Activated CD4-positive, alpha-beta T cell treated with anti-CD3 and anti-CD28 coated beads, Interleukin-2, amount 50 U/mL, for 24 hours (primary cell): ENCODE data around the gene LILRB5.
A peak's percentile ranks its signal among the peaks of the same experiment; 100 is the strongest.
"Not testable (repeated sequence)": the region's sequence is repeated elsewhere in the genome, so short reads cannot be mapped to it uniquely, and the experiment has no call there.

ENCODE experiments used
- DNase-seq, 2 donors: peaks; one replicate each; pipeline ENCODE4 v3.0.0-alpha.2; 2020; ENCODE audit warnings: low read depth in 1 of 2, low spot score in 1 of 2

Gene LILRB5

DNA sequence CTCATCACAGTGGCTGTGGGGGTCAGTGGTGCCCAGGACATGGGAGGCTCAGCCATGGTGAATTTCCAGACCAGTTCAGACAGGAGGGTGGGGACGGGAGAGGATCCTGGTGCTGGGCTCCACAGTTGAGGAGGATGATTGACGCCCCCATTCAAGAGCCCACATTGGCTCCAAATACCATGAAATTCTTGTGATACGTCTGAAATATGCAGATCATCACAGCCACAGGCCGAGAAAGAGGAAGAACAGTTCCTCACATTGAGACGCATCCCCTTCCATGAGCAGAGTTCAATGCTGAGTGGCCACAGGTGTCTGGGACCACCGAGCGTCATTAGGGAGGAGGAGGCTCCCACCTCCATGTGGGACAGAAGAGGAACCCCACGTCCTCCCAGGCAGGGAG is 13.3 kb downstream of the LILRB5 start:
- DNase-seq, result not testable (repeated sequence)

DNA sequence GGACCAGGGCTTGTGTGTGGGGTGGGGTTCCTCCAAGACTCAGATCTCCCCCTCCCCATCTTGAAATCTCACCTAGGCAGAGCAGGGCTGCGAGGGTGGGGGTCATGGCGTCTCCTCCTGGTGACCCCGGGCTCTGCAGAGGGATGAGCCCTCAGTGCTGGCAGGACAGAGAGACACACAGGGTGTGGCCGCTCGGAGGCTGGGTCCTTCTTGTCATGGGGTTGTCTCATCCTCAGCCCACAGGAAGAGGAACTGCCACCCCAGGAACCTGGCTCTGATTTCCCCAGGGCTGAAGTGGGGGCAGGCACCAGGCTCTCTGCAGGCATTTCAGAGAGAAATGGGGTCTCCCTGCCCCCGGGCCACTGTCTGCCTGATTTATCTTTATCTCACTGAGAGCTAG is 14.4 kb downstream of the LILRB5 start, which contains the start of gene LILRA6:
Gene LILRA6, minus strand, starts transcription at position 145 of the 400 bp plus-strand sequence.
- DNase-seq, result not testable (repeated sequence)

DNA sequence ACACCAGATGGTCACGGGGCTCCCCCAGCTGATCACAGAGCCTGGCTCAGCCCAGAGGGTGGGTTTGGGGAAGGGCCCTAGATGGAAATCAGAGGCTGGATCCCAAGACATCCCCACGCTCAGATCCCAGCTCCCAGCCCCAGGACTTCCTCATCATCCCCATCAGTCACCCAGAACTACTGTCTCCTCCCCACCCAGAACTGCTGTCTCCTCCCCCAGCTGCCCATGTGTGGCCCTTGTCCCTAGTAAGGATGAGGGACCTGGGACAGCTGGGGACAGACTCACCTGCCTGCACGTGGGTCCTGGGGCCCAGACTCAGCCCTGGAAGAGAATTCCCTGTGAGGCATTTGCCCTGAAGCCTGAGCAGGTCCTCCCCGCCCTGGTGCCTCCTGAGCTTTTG is 14.8 kb downstream of the LILRB5 start:
- DNase-seq, result not testable (repeated sequence)

DNA sequence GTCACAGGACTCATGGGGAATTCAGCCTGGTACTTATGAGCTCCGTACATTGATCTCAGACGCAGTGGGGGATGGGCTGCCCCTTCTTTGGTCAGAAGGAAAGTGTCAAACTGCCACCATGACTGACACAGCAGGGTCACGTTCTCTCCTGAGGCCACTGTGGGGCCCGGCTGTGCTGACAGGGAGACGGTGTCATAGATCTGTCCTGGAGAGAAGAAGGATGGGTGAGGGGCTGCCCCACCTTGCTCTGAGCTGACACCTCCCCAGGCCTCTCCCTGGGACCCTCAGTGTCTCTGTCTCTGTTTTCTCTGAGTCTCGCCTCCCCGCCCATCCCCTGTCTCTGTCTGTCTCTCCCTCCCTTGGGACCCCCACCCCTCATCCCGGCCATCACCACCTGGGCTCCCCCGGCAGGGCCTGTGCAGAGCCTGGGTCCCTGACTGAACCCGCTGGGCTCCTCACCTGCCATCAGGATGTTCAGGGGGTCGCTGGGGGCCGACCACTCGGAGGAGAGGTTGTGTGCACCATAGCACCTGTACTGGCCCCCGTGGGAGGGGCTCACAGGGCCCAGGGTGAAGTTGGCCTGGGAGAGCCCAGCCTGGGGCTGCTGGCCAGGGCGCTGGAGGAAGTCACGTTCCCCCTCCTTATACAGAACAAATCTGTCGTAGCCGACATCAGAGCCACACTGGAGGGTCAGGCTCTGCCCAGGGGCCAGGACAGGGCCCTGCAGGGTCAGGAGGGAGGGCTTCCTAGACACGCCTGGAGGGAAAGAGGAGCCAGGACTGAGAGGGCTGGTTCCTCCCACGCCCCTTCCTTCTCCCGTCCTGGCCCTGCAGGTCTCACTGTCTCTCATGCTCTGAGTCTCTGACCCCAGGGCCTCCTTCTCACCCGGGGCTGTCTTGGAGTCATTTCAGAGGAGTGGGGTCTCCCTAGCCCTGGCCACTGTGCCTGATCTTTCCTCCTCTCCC is 16.4 kb downstream of the LILRB5 start:
- DNase-seq, result not testable (repeated sequence)

DNA sequence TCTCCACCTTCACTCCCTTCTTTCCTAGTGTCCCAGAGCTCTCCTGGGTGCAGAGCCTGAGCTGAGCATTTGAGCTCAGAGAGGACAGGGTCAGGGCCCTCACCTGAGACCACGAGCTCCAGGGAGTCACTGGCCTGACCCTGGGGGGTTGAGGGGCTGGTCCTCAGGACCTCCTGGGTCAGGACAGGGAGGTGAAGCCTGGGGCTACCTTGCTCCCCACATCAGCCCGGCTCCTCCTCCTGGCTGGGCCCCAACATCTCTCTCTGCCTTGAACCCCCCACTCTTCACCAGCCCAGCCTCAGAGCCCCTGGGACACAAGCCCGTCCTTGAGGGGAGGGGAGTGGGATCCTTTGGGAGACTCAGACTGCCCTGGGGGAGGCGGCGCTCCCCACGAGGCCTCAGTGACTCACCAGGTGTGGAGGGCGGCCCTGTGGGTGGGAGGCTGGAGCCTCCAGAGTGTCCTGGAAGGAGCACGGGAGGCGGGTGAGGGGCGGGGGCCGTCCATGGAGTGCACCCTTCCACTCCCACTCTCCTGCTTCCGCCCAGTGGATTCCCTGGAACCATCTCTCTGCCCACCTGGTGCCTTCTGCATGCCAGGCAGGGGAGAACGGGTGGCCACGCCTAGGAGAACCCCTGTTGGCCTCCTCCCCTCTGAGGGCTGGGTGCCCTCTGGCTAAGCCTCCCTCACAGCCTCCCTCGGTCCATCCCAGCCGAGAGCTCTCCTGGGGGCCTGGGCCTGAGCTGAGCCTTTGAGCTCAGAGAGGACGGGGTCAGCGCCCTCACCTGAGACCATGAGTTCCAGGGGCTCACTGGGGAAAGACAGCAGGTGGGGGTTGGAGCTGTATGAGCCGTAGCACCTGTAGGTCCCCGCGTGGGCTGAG is 17.3 kb downstream of the LILRB5 start:
- not testable (repeated sequence) for DNase-seq

DNA sequence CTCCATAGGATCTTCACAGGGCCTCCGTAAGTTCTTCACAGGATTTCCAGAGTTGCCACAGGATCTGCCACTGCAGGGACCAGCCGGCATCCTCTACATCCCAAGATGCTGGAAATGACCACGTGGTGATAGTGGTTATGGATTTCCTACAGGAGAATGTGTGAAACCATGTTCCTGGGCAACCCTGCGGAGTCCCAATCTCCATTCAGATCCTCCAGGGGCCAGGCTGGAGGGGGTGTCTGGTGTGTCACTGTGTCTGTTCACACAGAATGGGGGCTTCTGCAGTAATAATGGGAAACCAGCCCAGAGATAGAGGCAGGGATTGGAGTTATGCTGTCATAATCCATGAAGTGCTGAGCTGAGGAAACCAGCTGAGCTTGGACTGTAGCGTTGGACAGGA is 23.1 kb downstream of the LILRB5 start:
- no peak for DNase-seq

DNA sequence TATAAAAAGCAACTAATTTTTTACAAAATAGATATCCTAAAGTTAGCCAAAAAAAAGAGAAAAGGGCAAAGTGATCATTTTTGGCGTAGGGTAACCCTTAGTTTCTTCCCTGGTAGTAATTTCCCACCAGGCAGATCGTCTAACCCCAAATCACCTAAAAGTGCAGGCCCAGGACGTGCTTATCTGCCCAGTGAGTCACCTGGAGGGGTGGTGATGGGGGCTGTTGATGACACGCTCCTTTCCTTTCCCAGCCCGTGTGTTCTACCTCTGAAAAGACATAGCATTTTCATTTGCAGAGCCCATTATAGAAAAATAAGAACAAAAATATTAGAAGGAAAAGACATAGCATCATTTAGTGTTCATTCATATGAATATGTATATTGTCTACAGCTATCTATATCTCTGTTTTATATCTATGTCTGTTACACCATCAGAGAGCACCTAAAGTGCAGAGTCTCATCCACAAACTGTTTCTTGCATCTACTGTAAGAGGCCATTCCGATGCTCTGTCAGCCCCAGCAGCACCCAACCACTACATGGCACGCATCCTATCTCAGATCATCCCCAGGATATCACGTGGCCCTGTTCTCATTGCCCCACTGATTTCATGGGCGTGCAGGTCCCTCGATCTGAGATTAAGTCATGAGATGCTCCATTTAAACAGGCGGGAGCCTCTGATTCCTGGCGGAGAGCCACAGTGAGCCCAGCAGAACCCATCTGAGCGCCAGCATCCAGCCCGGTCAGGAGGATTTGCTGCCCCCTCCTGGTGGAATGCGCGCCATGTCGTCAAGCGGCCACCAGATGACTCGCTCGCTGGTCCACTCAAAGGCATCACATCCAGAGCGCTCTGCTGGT is 25.8 kb downstream of the LILRB5 start:
- peak; percentile 74 to 87 for DNase-seq

DNA sequence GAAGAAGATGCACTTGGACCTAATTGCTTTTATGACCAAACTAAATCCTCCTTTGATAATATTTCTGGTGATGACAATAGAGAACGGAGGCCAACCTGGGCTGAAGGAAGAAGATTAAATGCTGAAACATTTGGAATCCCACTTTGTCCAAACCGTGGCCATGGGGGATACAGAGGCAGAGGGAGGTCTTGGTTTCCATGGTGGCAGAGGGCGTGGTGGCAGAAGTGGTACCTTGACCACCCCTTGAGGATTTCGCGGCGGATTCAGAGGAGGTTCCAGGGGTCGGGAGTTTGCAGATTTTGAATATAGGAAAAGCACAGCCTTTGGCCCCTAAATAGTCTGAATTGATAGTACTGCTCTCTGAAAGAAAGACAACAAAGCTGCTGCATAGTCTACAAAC is 27.0 kb downstream of the LILRB5 start:
- DNase-seq, result no peak

DNA sequence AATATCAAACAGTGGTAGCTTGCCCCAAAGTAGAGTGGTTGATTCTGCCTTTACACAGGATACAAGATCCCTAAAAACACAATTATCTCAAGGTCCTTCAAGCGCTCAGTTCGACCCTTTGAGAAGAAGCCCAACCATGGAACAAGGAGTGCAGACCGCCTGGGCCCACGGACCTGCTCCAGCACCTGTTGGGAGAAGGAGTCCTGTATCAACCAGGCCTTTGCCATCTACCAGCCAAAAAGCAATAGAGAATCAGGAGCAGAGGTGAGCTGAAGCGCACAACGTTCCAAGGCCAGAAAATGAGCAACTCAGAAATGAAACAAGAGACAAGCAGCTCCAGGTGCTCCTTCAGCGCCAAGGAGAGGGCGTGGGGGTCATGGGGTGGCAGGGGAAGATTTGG is 27.9 kb downstream of the LILRB5 start:
- no peak for DNase-seq

DNA sequence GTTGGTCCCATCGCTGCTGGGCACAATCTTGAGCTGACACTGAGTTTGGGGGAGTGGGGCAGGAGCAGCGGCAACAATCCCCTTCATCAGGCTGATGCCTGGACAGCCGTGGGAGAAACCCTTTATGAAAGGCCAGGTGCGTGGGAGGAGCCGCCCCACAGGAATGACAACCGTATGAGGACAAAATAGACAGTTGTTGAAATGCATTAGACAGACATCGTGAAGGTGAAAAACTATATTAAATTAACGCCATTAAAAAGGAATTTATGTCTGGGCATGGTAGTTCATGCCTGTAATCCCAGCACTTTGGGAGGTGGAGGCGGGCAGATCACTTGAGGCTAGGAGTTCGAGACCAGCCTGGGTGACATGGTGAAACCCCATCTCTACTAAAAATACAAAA is 32.5 kb downstream of the LILRB5 start:
- DNase-seq, result not testable (repeated sequence)

DNA sequence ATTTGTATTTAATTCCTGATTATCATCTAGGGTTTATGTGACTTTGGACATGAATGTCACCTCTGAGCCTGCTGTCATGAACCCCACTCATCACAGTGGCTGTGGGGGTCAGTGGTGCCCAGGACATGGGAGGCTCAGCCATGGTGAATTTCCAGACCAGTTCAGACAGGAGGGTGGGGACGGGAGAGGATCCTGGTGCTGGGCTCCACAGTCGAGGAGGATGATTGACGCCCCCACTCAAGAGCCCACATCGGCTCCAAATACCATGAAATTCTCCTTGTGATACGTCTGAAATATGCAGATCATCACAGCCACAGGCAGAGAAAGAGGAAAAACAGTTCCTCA is 33.2 kb downstream of the LILRB5 start:
- not testable (repeated sequence) for DNase-seq

DNA sequence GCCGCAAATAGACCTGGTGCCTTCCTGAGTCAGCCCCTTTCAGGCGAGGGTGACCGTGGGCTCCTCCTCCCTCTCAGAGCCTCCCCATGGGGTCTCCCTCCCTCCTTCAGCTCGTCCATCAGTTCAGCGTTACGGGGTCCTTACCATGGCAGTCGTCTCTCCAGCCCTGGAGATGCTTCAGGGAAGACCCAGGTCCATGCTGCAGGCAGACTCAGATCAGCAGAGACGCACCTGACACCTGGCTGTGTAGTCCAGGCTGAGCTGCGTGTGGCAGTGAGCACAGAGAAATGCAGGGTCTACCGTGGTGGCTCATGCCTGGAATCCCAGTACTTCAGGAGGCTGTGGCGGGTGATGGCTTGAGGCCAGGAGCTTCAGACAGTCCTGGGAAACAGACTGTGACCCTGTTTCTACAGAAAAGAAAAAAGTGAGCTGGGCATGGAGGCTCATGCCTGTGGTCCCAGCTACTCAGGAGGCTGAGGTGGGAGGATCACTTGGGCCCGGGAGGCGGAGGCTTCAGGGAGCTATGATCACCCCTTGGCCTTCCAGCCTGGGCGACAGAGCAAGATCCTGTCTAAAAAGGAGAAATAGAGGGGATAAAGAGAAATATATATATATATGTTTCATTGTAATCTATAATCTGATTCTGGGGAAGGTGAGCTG is 33.7 kb downstream of the LILRB5 start:
- not testable (repeated sequence) for DNase-seq

DNA sequence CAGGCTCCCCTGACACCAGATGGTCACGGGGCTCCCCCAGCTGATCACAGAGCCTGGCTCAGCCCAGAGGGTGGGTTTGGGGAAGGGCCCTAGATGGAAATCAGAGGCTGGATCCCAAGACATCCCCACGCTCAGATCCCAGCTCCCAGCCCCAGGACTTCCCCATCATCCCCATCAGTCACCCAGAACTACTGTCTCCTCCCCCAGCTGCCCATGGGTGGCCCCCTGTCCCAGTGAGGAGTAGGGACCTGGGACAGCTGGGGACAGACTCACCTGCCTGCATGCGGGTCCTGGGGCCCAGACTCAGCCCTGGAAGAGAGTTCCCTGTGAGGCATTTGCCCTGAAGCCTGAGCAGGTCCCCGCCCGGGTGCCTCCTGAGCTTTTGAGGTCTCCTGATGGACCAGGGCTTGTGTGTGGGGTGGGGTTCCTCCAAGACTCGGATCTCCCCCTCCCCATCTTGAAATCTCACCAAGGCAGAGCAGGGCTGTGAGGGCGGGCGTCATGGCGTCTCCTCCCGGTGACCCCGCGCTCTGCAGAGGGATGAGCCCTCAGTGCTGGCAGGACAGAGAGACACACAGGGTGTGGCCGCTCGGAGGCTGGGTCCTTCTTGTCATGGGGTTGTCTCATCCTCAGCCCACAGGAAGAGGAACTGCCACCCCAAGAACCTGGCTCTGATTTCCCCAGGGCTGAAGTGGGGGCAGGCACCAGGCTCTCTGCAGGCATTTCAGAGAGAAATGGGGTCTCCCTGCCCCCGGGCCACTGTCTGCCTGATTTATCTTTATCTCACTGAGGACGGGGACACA is 34.4 kb downstream of the LILRB5 start, which contains the start of gene LILRB3:
Gene LILRB3, minus strand, starts transcription at position 534 of the 803 bp plus-strand sequence. Its CDS starts 31 bp downstream, at position 503.
- DNase-seq, result not testable (repeated sequence)

DNA sequence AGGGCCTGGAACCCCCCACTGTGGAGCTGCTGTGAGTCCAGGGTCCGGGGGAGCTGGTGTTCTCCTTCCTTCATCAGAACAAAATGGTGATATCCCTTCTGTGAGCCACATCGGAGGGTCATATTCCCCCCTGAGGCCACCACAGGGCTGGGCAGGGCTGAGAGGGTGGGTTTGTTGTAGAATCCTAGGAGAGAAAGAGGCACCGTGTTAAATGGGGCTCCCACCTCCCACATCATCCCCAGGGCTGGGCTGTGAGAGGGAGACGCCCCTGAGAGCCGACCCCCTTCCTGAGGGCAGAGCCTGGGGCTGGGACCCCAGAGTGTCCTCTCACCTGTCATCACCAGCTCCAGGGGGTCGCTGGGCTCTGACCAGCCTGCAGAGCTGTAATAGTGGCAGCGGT is 35.1 kb downstream of the LILRB5 start:
- not testable (repeated sequence) for DNase-seq

DNA sequence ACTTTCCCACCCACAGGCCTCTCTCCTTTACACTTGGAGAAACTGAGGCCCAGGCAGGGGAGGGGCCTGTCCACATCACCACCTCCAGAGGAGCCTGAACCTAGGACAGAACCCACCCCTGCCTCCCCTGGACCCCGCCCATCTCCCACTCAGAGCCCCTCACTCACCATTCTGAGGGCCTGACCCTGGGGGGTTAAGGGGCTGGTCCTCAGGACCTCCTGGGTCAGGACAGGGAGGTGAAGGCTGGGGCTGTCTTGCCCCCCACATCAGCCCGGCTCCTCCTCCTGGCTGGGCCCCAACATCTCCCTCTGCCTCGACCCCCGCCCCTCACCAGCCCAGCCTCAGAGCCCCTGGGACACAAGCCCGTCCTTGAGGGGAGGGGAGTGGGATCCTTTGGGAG is 37.4 kb downstream of the LILRB5 start:
- DNase-seq, result not testable (repeated sequence)

DNA sequence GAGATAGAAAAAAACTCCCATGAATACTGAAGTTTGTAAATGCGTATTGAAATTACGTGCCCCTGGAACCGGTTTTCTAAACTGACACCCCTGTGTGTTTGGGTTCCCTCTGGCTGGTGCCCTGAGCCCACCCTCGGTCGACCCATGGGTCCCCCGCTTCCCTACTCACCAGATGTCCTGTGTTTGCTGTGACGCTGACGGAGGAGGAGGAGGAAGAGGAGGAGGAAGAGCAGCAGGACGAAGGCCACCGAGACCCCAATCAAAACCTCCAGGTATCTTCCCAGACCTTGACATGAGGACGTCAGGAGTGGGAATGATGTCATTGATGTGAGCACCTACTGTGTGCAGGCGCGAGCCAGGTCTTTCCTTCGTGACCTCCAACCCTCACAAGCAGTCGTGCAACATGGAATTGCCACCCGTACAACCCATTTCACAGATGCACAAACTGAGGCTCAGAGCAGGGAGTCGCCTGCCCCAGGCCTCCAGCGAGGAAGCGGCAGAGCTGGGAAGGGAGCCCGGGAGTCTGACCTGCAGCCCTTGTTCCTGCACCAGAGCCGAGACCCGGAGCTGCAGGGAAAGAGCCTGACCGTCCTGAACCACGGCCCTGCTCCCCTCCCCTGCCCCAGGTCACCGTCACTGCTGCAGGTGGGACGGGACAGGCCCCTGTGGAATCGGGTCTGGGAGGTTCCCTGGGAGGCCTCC is 38.0 kb downstream of the LILRB5 start:
- no peak for DNase-seq

DNA sequence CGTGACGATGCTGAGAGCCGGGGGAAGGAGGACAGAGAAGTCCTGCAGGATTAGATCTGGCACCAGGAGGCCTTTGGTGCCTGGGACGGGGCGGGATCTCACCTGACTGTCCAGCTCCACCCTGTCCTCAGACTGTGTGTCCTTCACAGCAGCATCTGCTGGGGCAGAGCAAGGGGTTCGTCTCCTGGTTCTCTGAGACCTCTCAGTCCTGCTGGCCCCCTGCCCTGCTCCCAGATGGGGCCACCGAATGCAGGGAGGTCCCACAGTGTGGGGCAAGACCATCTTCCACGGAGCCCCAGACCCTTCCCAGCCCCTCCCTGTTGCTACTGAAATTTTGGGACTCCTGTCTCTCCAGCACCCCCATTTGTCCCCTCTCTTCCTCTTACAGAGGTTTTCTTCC is 38.8 kb downstream of the LILRB5 start:
- no peak for DNase-seq

DNA sequence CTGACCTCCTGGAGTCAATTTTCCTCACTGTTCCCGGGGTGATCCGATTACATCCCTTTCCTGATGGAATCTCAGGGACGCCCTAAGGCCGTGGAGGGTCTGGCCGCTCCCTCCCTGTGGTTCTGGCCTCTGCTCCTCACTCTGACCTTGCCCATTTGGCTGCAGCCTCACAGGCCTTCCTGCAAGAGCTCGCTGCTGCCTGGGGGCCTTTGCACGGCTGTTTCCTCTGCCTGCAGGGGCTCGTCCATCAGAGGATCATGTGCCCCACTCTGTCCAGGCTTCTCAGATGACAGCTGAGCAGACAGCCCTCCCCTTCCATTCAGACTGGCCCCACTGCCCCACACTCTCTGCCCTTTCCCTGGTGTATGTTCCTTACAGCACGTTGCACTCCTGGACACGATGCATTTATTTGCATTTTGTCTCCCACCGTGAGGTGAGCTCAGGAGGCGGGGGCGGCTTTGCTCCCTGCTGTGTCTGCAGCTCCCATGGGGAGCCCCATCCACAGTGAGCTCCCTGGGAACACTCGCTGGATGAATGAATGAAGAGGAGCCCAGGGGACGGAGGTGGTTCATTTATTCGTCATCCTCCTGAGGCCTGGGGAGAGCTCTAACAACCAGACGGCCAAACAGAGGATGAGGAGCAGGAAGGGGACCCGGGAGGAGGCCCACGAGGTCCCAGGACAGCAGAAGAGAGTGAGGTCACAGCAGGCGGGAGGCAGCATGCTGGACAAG is 39.4 kb downstream of the LILRB5 start:
- not testable (repeated sequence) for DNase-seq
